ENCODE results near the gene AFMID.
A peak's percentile ranks its signal among the peaks of the same experiment; 100 is the strongest.

GRCh38 chr17:78144147-78144719, 42.9 kb upstream of the AFMID start:
- TF ChIP-seq POLR2A (IDR thresholded peaks at IDR 0.05) = no peak
- peak in 1 of 4 donors; percentile 20 for TF ChIP-seq POLR2AphosphoS5 (IDR thresholded peaks at IDR 0.05)
- TF ChIP-seq CTCF (IDR thresholded peaks at IDR 0.05) = no peak
